ENCODE data around the gene PRPH.
"Not testable (repeated sequence)": the region's sequence is repeated elsewhere in the genome, so short reads cannot be mapped to it uniquely, and the experiment has no call there.

Gene PRPH

GRCh38 chr12:49301760-49302159 is 6.8 kb downstream of the PRPH start:
- no peak for DNase-seq

GRCh38 chr12:49304161-49304560 is 9.2 kb downstream of the PRPH start:
- no peak for DNase-seq

GRCh38 chr12:49305762-49306510 is 11.0 kb downstream of the PRPH start:
- DNase-seq, result no peak

GRCh38 chr12:49309386-49309785 is 14.4 kb downstream of the PRPH start:
- DNase-seq, result no peak

GRCh38 chr12:49310451-49311000 is 15.6 kb downstream of the PRPH start:
- not testable (repeated sequence) for DNase-seq

DNA sequence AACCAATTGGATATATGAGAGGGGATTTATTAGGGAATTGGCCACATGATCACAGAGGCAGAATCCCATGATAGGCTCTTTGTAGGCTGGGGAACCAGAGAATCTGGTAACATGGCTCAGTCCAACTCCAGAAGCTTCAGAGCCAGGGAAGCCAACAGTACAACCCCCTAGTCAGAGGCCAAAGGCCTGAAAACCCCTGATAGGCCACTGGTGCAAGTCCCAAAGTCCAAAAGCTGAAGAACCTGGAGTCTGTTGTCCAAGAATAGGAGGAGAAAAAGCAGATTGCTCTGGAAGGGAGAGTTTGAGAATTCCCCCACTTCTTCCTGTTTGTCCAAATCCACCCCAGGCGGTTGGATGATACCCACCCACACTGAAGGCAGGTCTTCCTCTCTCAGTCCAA is 19.9 kb downstream of the PRPH start:
- no peak for DNase-seq

GRCh38 chr12:49317118-49317517 is 22.2 kb downstream of the PRPH start:
- not testable (repeated sequence) for DNase-seq

GRCh38 chr12:49320411-49321103 is 25.6 kb downstream of the PRPH start:
- DNase-seq, result not testable (repeated sequence)

GRCh38 chr12:49322367-49322707 is 27.4 kb downstream of the PRPH start:
- DNase-seq, result no peak

- DNase-seq, result peak; percentile 98
These were observed 28.0 kb downstream of the PRPH start, which contains the start of gene TROAP for GRCh38 chr12:49322708-49323523. Gene TROAP (plus strand): TSS chr12:49323255. CDS start chr12:49323609, 354 bp downstream.

GRCh38 chr12:49323524-49324097 is 28.7 kb downstream of the PRPH start:
- DNase-seq, result no peak

- DNase-seq, result no peak
These were observed 30.7 kb downstream of the PRPH start for GRCh38 chr12:49325606-49326005.

GRCh38 chr12:49327368-49327767 is 32.4 kb downstream of the PRPH start:
- DNase-seq, result no peak

- DNase-seq, result no peak
These were observed 32.9 kb downstream of the PRPH start for GRCh38 chr12:49327887-49328286.

GRCh38 chr12:49328816-49329215 is 33.9 kb downstream of the PRPH start:
- no peak for DNase-seq

DNA sequence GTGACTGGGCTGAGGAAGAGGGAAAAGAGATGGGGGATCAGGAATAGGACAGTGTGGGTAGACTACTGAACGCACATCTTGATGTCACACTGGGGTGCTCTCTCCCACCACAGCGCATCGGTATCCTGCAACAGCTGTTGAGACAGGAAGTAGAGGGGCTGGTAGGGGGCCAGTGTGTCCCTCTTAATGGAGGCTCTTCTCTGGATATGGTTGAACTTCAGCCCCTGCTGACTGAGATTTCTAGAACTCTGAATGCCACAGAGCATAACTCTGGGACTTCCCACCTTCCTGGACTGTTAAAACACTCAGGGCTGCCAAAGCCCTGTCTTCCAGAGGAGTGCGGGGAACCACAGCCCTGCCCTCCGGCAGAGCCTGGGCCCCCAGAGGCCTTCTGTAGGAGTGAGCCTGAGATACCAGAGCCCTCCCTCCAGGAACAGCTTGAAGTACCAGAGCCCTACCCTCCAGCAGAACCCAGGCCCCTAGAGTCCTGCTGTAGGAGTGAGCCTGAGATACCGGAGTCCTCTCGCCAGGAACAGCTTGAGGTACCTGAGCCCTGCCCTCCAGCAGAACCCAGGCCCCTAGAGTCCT is 35.2 kb downstream of the PRPH start:
- DNase-seq, result no peak

- no peak for DNase-seq
These were observed 35.9 kb downstream of the PRPH start for GRCh38 chr12:49330631-49331379.

GRCh38 chr12:49331380-49332222 is 36.7 kb downstream of the PRPH start:
- no peak for DNase-seq

GRCh38 chr12:49332441-49332861 is 37.5 kb downstream of the PRPH start:
- no peak for DNase-seq

DNA sequence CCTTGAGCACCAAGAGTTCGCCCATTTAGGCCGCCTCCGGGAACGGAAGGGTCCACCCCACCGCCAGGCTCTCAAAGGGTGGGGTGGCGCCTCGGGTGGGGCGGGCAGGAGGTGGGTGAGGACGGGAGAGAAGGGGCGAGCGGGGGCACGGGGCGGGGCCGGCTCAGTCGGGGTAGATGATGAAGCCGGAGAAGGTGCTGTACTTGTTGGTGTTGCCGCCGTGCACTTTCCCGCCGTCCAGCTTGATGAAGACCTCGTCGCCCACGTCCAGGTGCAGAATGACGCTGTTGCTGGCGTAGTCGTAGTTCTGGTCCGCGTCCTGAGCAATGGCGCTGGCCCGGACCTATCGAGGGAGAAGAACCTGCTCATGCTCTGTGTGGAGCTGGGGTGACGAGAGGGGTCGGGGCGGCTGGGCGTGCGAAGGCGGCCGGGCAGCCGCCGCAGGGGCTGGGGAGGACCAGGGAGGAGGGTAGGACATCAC is 38.0 kb downstream of the PRPH start:
- DNase-seq, result no peak

- DNase-seq, result not testable (repeated sequence)
These were observed 38.8 kb downstream of the PRPH start for GRCh38 chr12:49333778-49334177.

Measured in NCI-H187 treated with DMSO at 0.1 percent for 48 hours (cell line).